Mucosa of rectum (tissue), 2 donors: Measurements from ENCODE around the gene BMP6.

Experiments used
- H3K27ac ChIP-seq, 2 donors: one replicate each; pipeline ENCODE4 v1.7.0; 2013; ENCODE audit warnings: inconsistent platforms in 2 of 2, low read depth in 2 of 2, low read length in 2 of 2
- H3K27me3 ChIP-seq, 2 donors: one replicate each; pipeline ENCODE4 v1.7.0; 2013; ENCODE audit warnings: low read length in 2 of 2; ENCODE audit not compliant: control insufficient read depth in 2 of 2, insufficient read depth in 2 of 2
- H3K36me3 ChIP-seq, 2 donors: one replicate each; pipeline ENCODE4 v1.7.0; 2013; ENCODE audit warnings: low read length in 2 of 2; ENCODE audit not compliant: control insufficient read depth in 2 of 2, insufficient read depth in 2 of 2
- H3K4me1 ChIP-seq, 2 donors: one replicate each; pipeline ENCODE4 v1.7.0; 2013; ENCODE audit warnings: low read length in 2 of 2, mild to moderate bottlenecking in 1 of 2; ENCODE audit not compliant: control insufficient read depth in 2 of 2, insufficient read depth in 2 of 2
- H3K4me3 ChIP-seq, 2 donors: one replicate each; pipeline ENCODE4 v1.7.0; 2013; ENCODE audit warnings: low read length in 2 of 2
- H3K9ac ChIP-seq, 2 donors: one replicate each; pipeline ENCODE4 v1.7.0; 2013; ENCODE audit warnings: low read length in 2 of 2, low read depth in 1 of 2, mild to moderate bottlenecking in 1 of 2
- H3K9me3 ChIP-seq, 2 donors: one replicate each; pipeline ENCODE4 v1.7.0; 2013; ENCODE audit warnings: low read length in 2 of 2; ENCODE audit not compliant: control insufficient read depth in 2 of 2
- donor health status: healthy.
- donor health status: Normal muscosa, but diverticular disease.

The BMP6 gene

DNA sequence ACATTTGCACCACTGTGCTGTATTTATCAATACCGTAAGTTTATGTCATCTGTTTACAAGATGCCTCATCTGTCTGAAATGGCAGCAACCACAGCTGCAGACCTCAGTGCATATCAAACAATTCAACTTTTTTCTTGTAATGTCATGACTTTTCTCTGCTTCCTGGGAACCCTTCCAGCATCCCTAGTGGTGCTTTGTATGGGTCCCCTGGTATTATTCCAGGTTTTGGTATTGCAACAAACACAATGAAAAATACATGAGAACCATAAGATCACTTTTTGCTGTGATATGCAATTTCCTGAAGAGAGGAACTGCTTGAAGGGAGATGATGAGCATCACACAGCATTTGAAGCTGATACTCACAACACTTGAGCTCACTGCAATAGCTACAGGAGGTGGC, 196.7 kb downstream of the BMP6 start:
- no peaks in the 10 kb centered on the region for H3K4me1 ChIP-seq
- peaks cover 0 to 2% of the 10 kb centered on the region in 2 donors for H3K27me3 ChIP-seq
- H3K9me3 ChIP-seq = peaks cover 0 to 4% of the 10 kb centered on the region in 2 donors
- H3K36me3 ChIP-seq = no peaks in the 10 kb centered on the region
- no peak overlapping the region for H3K9ac ChIP-seq
- H3K4me3 ChIP-seq = no peak overlapping the region
- H3K27ac ChIP-seq = no peak overlapping the region

DNA sequence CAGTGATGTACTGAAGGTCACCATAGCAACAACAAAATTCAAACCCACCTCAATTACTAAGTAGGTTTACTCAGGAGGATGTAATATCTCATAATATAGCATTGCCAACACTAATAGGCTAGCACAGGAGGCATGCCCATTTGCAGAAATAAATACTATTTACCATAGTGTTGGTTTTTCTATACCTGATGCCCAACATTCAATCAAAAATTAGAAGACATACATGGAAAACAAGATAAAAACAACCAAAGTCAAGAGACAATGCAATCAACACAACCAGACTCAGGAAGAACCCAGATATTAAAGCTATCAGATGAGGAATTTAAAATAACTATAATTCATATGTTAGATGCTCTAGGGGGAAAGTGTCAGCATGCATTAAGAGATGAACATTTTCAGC, 199.0 kb downstream of the BMP6 start:
- H3K27me3 ChIP-seq = no peaks in the 10 kb centered on the region
- no peaks in the 10 kb centered on the region for H3K4me1 ChIP-seq
- no peak overlapping the region for H3K4me3 ChIP-seq
- H3K27ac ChIP-seq = no peak overlapping the region
- no peaks in the 10 kb centered on the region for H3K36me3 ChIP-seq
- no peak overlapping the region for H3K9ac ChIP-seq
- H3K9me3 ChIP-seq = peaks cover 0 to 4% of the 10 kb centered on the region in 2 donors
